Body of pancreas (tissue), 4 donors: ENCODE measurements around the gene ZW10. TPM values are rescaled to one million over a fixed set of nuclear protein-coding genes. Genes with fewer than 3 reads are reported as not detected.

Experiments
- ATAC-seq: fragments of 150-250 bp; one replicate; pipeline ENCODE4 v1.9.1; 2016
- DNase-seq, 4 donors: peaks; one replicate each; pipeline ENCODE4 v3.0.0-alpha.2; 2019
- H3K27ac ChIP-seq, 4 donors: fragments of 200-600 bp; sonication (generic); 1 replicate in 3 of 4; 2 replicates in 1 of 4; pipeline versions ENCODE4 v1.5.1 to v1.6.1; 2016 to 2019; ENCODE audit warnings: mild to moderate bottlenecking in 1 of 4, mixed read lengths in 1 of 4, moderate library complexity in 1 of 4
- H3K27me3 ChIP-seq, 2 donors: fragments of 200-600 bp; sonication (generic); one replicate each; pipeline ENCODE4 v1.6.0; 2016; ENCODE audit warnings: mild to moderate bottlenecking in 1 of 2
- H3K36me3 ChIP-seq, 2 donors: fragments of 200-600 bp; sonication (generic); replicated peaks in 1 of 2; 2 replicates each; pipeline ENCODE4 v1.5.1; 2016; ENCODE audit warnings: low read depth in 2 of 2; ENCODE audit not compliant: insufficient read depth in 1 of 2
- H3K4me1 ChIP-seq: fragments of 200-600 bp; sonication (generic); one replicate; pipeline ENCODE4 v1.6.0; 2016
- H3K4me3 ChIP-seq, 2 donors: fragments of 200-600 bp; sonication (generic); 1 replicate in 1 of 2; 2 replicates in 1 of 2; pipeline ENCODE4 v1.5.1; 2016 to 2019
- H3K9me3 ChIP-seq, 3 donors: fragments of 200-600 bp; sonication (generic); 1 replicate in 2 of 3; 2 replicates in 1 of 3; pipeline ENCODE4 v1.5.1; 2016
- CTCF ChIP-seq, 7 experiments: fragments of 450-650 bp in 4 of 7; fragments of 200-600 bp in 3 of 7; sonication (generic) in 3 of 7; IDR thresholded peaks; one replicate each; pipeline ENCODE4 v1.5.1; 2016 to 2019; ENCODE audit warnings: antibody characterized with exemption in 7 of 7
- POLR2A ChIP-seq, 3 donors: fragments of 450-650 bp; IDR thresholded peaks; one replicate each; pipeline ENCODE4 v1.6.1; 2016; ENCODE audit warnings: antibody characterized with exemption in 3 of 3, mild to moderate bottlenecking in 2 of 3
- WGBS, 2 donors: methylation state at CpG; one replicate each; pipeline ENCODE4 v1.1.5; 2017; 5-methylcytosine and 5-hydroxymethylcytosine counted together
- intact Hi-C: fragments of 100-400 bp; cut with DNase I; formaldehyde crosslinking; loops from one replicate; pipeline ENCODE4 v1.15.1; 2023
- total RNA-seq, 2 donors: library from RNA; depleted of rRNA; stranded (reverse); fragments of >200 nt; gene quantifications; one replicate each; pipeline ENCODE4 v1.1.0, GENCODE V29; 2016

ZW10 gene
- total RNA-seq = 10 to 100 TPM in 1 of 2 donors, 1 to 10 TPM in 1; 6.9 to 10.4 TPM

- peak; percentile 58 to 90 (median 82) for TF ChIP-seq CTCF (IDR thresholded peaks at IDR 0.05)
- peak in 2 of 3 donors; percentile 68 to 73 for TF ChIP-seq POLR2A (IDR thresholded peaks at IDR 0.05)
These were observed at the start of gene ZW10 for GRCh38 chr11:113773416-113774173. ZW10 (minus strand) TSS chr11:113773692; CDS start chr11:113773666, 26 bp downstream.

DNA sequence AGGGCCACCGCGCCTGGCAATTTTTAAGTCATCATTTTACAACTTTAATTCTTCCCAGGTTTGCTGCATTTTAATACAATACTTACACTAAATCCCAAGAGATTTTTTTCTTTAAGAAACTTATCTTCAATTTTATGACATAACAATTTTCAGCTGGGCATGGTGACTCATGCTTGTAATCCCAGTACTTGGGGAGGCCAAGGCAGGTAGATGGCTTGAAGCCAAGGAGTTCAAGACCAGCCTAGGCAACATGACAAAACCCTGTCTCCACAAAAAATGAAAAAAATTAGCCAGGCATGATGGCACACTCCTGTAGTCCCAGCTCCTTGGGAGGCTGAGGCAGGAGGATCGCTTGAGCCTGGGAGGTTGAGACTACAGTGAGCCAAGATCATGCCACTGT is 44.9 kb upstream of the ZW10 start:
- Histone ChIP-seq H3K4me3 (no peak overlapping the region), H3K27me3 (no peaks in the 10 kb centered on the region), H3K4me1 (no peaks in the 10 kb centered on the region), H3K27ac (no peak overlapping the region), H3K36me3 (peaks cover 0 to 7% of the 10 kb centered on the region in 2 donors), H3K9me3 (no peaks in the 10 kb centered on the region)
- TF ChIP-seq POLR2A (IDR thresholded peaks at IDR 0.05) (no peak), CTCF (IDR thresholded peaks at IDR 0.05) (no peak)
- intact Hi-C loops = no loop called here
- DNase-seq = no peak
- WGBS, 2 donors = 98 to 100% methylated on average over 3 of the region's 3 CpGs
- ATAC-seq = no peak

More at GRCh38 chr11:113773416-113774173, at the start of gene ZW10:
- DNase-seq (peak; percentile 97 to 99 (median 98)), ATAC-seq (peak; percentile 95)
- Histone ChIP-seq H3K4me3 (peak within 1 kb of the TSS; percentile 55 to 71), H3K27me3 (no peaks in the 10 kb centered on the region), H3K9me3 (no peaks in the 10 kb centered on the region), H3K4me1 (peaks cover 24% of the 10 kb centered on the region), H3K27ac (peak within 1 kb of the TSS; percentile 19 to 81 (median 78)), H3K36me3 (no peaks in the 10 kb centered on the region)
- WGBS, 2 donors = 0% methylated on average over 41 to 46 of the region's 46 CpGs
- intact Hi-C loops = no loop called here

GRCh38 chr11:113817626-113818025 is 44.1 kb upstream of the ZW10 start:
- TF ChIP-seq POLR2A (IDR thresholded peaks at IDR 0.05) = no peak
- no peak for TF ChIP-seq CTCF (IDR thresholded peaks at IDR 0.05)
- no peak overlapping the region for H3K27ac ChIP-seq
- no peaks in the 10 kb centered on the region for H3K9me3 ChIP-seq
- no peaks in the 10 kb centered on the region for H3K4me1 ChIP-seq
- WGBS, 2 donors = 89 to 96% methylated on average over 6 of the region's 6 CpGs
- no peaks in the 10 kb centered on the region for H3K27me3 ChIP-seq
- DNase-seq (no peak), ATAC-seq (no peak)
- peaks cover 0 to 6% of the 10 kb centered on the region in 2 donors for H3K36me3 ChIP-seq
- intact Hi-C loops = no loop called here
- H3K4me3 ChIP-seq = no peak overlapping the region

GRCh38 chr11:113817162-113817561 is 43.7 kb upstream of the ZW10 start:
- no peak overlapping the region for H3K27ac ChIP-seq
- intact Hi-C loops = no loop called here
- no peak overlapping the region for H3K4me3 ChIP-seq
- H3K4me1 ChIP-seq = no peaks in the 10 kb centered on the region
- WGBS, 2 donors = 79 to 90% methylated on average over 1 of the region's 1 CpG
- no peaks in the 10 kb centered on the region for H3K9me3 ChIP-seq
- H3K36me3 ChIP-seq = peaks cover 0 to 5% of the 10 kb centered on the region in 2 donors
- no peaks in the 10 kb centered on the region for H3K27me3 ChIP-seq
- ATAC-seq = no peak
- no peak for DNase-seq
- TF ChIP-seq CTCF (IDR thresholded peaks at IDR 0.05) (no peak), POLR2A (IDR thresholded peaks at IDR 0.05) (no peak)

- Histone ChIP-seq H3K27ac (no peak overlapping the region), H3K4me3 (no peak overlapping the region), H3K36me3 (peaks cover 0 to 2% of the 10 kb centered on the region in 2 donors), H3K27me3 (no peaks in the 10 kb centered on the region), H3K9me3 (no peaks in the 10 kb centered on the region), H3K4me1 (no peaks in the 10 kb centered on the region)
- ATAC-seq (no peak), DNase-seq (no peak)
- TF ChIP-seq POLR2A (IDR thresholded peaks at IDR 0.05) (no peak), CTCF (IDR thresholded peaks at IDR 0.05) (no peak)
- intact Hi-C loops = no loop called here
These were observed 40.7 kb upstream of the ZW10 start for GRCh38 chr11:113814181-113814580.
